ENCODE results near the gene AGBL4. TPM values are rescaled to one million over a fixed set of nuclear protein-coding genes. Genes with fewer than 3 reads are reported as not detected.

The AGBL4 gene
- total RNA-seq, 4 donors from 2014 or later = 0.19 to 1.0 (median 1.0) TPM; not detected in 1

DNA sequence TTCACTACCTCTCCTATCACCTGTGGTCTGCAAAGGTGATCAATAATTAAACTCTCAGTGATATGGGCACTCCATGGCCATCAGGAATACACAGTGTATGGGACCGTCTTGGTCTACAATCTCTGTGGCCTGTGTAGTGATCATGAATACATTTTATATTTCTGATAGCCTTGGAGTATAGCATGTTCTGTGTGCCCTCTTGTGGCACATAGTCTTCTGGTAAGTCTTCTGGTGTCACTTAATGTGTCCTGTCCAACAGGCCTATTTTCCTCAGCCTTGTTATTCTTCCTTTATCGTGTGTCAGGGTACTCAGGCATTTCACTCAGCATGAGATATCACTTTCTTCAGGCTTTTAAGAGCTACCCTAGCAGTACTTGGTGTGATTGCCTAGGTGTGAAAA, 393.6 kb downstream of the AGBL4 start:
- Histone ChIP-seq H3K27ac (no peak overlapping the region), H3K27me3 (no peaks in the 10 kb centered on the region), H3K9me3 (no peaks in the 10 kb centered on the region), H3K4me3 (no peak overlapping the region), H3K36me3 (no peaks in the 10 kb centered on the region), H3K4me1 (no peaks in the 10 kb centered on the region)
- TF ChIP-seq, protein P1, sequence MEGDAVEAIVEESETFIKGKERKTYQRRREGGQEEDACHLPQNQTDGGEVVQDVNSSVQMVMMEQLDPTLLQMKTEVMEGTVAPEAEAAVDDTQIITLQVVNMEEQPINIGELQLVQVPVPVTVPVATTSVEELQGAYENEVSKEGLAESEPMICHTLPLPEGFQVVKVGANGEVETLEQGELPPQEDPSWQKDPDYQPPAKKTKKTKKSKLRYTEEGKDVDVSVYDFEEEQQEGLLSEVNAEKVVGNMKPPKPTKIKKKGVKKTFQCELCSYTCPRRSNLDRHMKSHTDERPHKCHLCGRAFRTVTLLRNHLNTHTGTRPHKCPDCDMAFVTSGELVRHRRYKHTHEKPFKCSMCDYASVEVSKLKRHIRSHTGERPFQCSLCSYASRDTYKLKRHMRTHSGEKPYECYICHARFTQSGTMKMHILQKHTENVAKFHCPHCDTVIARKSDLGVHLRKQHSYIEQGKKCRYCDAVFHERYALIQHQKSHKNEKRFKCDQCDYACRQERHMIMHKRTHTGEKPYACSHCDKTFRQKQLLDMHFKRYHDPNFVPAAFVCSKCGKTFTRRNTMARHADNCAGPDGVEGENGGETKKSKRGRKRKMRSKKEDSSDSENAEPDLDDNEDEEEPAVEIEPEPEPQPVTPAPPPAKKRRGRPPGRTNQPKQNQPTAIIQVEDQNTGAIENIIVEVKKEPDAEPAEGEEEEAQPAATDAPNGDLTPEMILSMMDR (IDR thresholded peaks at IDR 0.05) = no peak
- no peak for TF ChIP-seq EP300 (IDR thresholded peaks at IDR 0.05)
- TF ChIP-seq POLR2A (IDR thresholded peaks at IDR 0.05) = no peak
- no peak for TF ChIP-seq POLR2AphosphoS5 (IDR thresholded peaks at IDR 0.05)
- WGBS = 71% methylated on average over 2 of the region's 2 CpGs
- no peak for DNase-seq (ENCODE audit: low spot score in 2 of 2)

DNA sequence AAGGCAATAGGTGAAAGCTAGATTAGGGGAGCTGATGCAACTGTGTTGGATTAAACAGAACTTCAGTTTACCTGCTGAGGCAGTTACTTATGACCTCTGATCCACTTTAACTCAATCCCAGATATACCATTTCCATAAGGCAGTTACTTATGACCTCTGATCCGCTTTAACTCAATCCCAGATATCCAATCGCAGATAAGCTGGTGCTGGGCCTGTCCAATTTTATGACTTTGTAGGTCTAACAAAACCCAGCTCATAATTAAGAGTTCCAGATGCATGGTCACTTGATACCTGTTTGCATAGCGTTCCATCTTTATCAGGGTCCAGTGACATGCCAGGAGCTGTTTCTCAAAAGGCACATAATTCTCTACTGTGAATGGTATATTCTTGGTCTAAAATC, 396.0 kb downstream of the AGBL4 start:
- Histone ChIP-seq H3K36me3 (no peaks in the 10 kb centered on the region), H3K9me3 (no peaks in the 10 kb centered on the region), H3K27me3 (no peaks in the 10 kb centered on the region), H3K4me3 (no peak overlapping the region), H3K4me1 (no peaks in the 10 kb centered on the region), H3K27ac (no peak overlapping the region)
- 77% methylated on average over 3 of the region's 3 CpGs for WGBS
- no peak for DNase-seq (ENCODE audit: low spot score in 2 of 2)
- TF ChIP-seq POLR2AphosphoS5 (IDR thresholded peaks at IDR 0.05) (no peak), EP300 (IDR thresholded peaks at IDR 0.05) (no peak), POLR2A (IDR thresholded peaks at IDR 0.05) (no peak)
- TF ChIP-seq, protein P1 (IDR thresholded peaks at IDR 0.05) = no peak

DNA sequence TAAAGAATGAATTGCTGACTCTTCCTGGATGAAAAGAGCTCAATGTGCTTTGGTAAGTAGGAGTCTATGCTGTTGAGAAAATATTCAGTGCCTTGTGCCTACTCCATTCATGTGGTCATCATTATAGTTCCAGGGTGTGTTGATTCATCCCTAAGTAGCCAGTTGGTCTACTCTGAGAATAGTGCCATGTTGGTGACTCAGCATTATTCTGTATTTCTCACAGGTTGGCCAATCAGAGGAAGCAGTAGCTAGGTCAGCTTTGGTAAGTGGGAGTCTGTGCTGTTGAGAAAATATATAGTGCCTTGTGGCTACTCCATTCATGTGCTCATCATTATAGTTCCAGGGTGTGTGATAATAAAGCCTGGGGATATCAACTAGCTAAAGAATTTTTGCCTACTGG, 397.3 kb downstream of the AGBL4 start:
- no peak for DNase-seq (ENCODE audit: low spot score in 2 of 2)
- Histone ChIP-seq H3K4me3 (no peak overlapping the region), H3K4me1 (no peaks in the 10 kb centered on the region), H3K36me3 (no peaks in the 10 kb centered on the region), H3K27ac (no peak overlapping the region), H3K9me3 (no peaks in the 10 kb centered on the region), H3K27me3 (no peaks in the 10 kb centered on the region)
- TF ChIP-seq, protein P1 (IDR thresholded peaks at IDR 0.05) = no peak
- TF ChIP-seq EP300 (IDR thresholded peaks at IDR 0.05) (no peak), POLR2A (IDR thresholded peaks at IDR 0.05) (no peak)

DNA sequence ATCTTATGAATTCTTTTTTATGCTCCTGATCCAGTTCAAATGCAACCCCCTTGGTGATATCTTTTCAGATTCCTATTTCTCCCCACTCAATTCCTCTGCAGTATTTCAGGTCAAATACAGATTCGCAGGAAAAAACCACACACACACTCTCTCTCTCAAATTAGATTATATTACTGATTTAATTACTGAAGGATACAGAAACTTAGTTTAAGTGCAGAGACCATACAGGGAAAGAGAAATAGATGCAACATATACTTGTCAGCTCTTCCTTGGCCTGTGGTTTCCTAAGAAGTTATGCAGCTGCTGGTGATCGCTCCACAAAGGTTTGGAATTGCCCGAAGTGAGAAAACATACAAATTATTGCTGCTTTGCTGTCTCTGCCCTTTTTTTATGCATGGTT, 400.9 kb downstream of the AGBL4 start:
- Histone ChIP-seq H3K4me3 (no peak overlapping the region), H3K36me3 (no peaks in the 10 kb centered on the region), H3K9me3 (no peaks in the 10 kb centered on the region), H3K27me3 (no peaks in the 10 kb centered on the region), H3K4me1 (no peaks in the 10 kb centered on the region), H3K27ac (no peak overlapping the region)
- no peak for TF ChIP-seq POLR2AphosphoS5 (IDR thresholded peaks at IDR 0.05)
- no peak for DNase-seq (ENCODE audit: low spot score in 2 of 2)
- 82% methylated on average over 3 of the region's 3 CpGs for WGBS

DNA sequence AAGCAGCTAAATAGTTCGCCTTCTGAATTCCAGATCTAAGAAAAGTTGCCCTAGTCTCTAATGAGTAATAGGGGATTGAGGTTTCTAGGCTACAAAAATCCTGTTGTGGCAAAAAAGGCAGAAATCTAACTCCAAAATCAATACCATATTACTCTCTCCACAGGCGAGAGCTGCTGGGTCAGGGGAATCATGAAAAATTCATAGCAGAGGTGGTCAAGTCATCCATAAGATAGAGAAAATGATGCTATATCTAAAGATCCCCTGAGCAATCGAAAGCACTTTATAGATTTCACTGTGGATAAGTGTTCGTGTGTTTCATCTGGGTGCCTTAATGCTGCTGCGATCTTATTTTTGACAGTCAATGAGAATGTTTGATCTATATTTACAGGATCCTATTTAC, 417.7 kb downstream of the AGBL4 start:
- TF ChIP-seq, protein P1 (IDR thresholded peaks at IDR 0.05) = no peak
- TF ChIP-seq POLR2A (IDR thresholded peaks at IDR 0.05) (no peak), POLR2AphosphoS5 (IDR thresholded peaks at IDR 0.05) (no peak), EP300 (IDR thresholded peaks at IDR 0.05) (no peak)
- Histone ChIP-seq H3K4me3 (no peak overlapping the region), H3K36me3 (no peaks in the 10 kb centered on the region), H3K27ac (no peak overlapping the region), H3K27me3 (no peaks in the 10 kb centered on the region), H3K4me1 (no peaks in the 10 kb centered on the region), H3K9me3 (no peaks in the 10 kb centered on the region)
- WGBS = 85% methylated on average over 5 of the region's 5 CpGs
- DNase-seq (ENCODE audit: low spot score in 2 of 2) = no peak

DNA sequence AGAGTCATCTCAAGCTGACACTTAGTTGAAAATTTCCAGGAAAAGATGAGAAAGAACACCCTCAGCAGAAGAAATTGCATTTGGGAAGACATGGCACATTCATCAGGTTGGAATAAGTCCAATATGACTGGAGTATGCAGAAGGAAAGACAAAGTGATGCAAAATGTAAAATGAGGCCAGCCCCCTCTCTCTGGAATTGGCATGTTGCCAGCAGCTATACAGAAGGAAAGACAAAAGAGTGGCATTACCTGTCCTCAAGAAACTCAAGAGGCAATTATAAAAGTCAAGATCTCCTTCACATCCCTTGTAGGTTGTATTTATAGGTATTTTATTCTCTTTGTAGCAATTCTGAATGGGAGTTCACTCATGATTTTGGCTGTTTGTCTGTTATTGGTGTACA, 426.3 kb downstream of the AGBL4 start:
- TF ChIP-seq POLR2A (IDR thresholded peaks at IDR 0.05) = no peak
- no peak for TF ChIP-seq EP300 (IDR thresholded peaks at IDR 0.05)
- TF ChIP-seq, protein P1 (IDR thresholded peaks at IDR 0.05) = no peak
- DNase-seq (ENCODE audit: low spot score in 2 of 2) = no peak
- H3K27ac ChIP-seq = no peak overlapping the region
- H3K4me1 ChIP-seq = no peaks in the 10 kb centered on the region
- H3K4me3 ChIP-seq = no peak overlapping the region
- peaks cover 9% of the 10 kb centered on the region for H3K9me3 ChIP-seq
- H3K36me3 ChIP-seq = no peaks in the 10 kb centered on the region
- H3K27me3 ChIP-seq = no peaks in the 10 kb centered on the region
